ENCODE data around the gene CLIP2.

DNA sequence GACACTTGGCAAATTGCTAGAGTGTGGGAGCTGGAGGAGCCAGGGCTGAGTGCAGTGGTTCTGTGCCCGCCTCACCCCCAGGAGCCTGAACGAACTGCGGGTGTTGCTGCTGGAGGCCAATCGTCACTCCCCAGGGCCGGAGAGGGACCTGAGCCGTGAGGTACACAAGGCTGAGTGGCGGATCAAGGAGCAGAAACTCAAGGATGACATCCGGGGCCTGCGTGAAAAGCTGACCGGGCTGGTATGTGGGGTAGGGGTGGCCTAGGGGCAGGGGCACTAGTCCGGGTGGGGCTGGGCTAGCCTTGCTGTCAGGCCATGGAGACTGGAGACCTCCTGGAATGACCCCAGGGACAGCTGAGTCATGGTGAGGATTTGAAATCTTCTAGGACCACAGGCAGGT lies 107.8 kb downstream of the CLIP2 start:
- TF ChIP-seq, protein P1, sequence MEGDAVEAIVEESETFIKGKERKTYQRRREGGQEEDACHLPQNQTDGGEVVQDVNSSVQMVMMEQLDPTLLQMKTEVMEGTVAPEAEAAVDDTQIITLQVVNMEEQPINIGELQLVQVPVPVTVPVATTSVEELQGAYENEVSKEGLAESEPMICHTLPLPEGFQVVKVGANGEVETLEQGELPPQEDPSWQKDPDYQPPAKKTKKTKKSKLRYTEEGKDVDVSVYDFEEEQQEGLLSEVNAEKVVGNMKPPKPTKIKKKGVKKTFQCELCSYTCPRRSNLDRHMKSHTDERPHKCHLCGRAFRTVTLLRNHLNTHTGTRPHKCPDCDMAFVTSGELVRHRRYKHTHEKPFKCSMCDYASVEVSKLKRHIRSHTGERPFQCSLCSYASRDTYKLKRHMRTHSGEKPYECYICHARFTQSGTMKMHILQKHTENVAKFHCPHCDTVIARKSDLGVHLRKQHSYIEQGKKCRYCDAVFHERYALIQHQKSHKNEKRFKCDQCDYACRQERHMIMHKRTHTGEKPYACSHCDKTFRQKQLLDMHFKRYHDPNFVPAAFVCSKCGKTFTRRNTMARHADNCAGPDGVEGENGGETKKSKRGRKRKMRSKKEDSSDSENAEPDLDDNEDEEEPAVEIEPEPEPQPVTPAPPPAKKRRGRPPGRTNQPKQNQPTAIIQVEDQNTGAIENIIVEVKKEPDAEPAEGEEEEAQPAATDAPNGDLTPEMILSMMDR (IDR thresholded peaks at IDR 0.05): no peak
- TF ChIP-seq POLR2A (IDR thresholded peaks at IDR 0.05): no peak

All from esophagus squamous epithelium (tissue), 4 donors.